WERI-Rb-1 (cell line): ENCODE results near the gene ROBO1.

Source experiments
- DNase-seq: peaks from one replicate; pipeline ENCODE4 v3.0.0-alpha.2; 2020
- H3K27ac ChIP-seq: fragments of 250-450 bp; sonication (Bioruptor Pico); 2 replicates; pipeline ENCODE4 v1.5.1; 2020; ENCODE audit warnings: mild to moderate bottlenecking, moderate library complexity
- H3K27me3 ChIP-seq: fragments of 250-450 bp; sonication (Bioruptor Pico); 2 replicates; pipeline ENCODE4 v1.5.1; 2021; ENCODE audit warnings: mild to moderate bottlenecking, low read depth, moderate library complexity; ENCODE audit not compliant: insufficient read depth, severe bottlenecking
- H3K36me3 ChIP-seq: fragments of 250-450 bp; sonication (Bioruptor Pico); 2 replicates; pipeline ENCODE4 v1.5.1; 2020; ENCODE audit warnings: mild to moderate bottlenecking, moderate library complexity
- H3K4me3 ChIP-seq: 2 replicates; pipeline ENCODE4 v1.5.1; 2011; ENCODE audit warnings: low read depth, mild to moderate bottlenecking, control low read depth, low read length
- H3K9me3 ChIP-seq: fragments of 250-450 bp; sonication (Bioruptor Pico); 2 replicates; pipeline ENCODE4 v1.5.1; 2021; ENCODE audit warnings: mild to moderate bottlenecking, moderate library complexity; ENCODE audit not compliant: severe bottlenecking
- CTCF ChIP-seq: IDR thresholded peaks from 2 replicates; pipeline ENCODE4 v1.5.1; 2011; ENCODE audit warnings: low read depth, mild to moderate bottlenecking, control low read depth, inconsistent platforms, low read length

ROBO1 gene

GRCh38 chr3:79410617-79411016 is 357.2 kb downstream of the ROBO1 start:
- H3K27ac ChIP-seq, result no peak overlapping the region
- no peaks in the 10 kb centered on the region for H3K9me3 ChIP-seq
- no peaks in the 10 kb centered on the region for H3K27me3 ChIP-seq
- no peak for TF ChIP-seq CTCF
- DNase-seq, result no peak
- no peaks in the 10 kb centered on the region for H3K36me3 ChIP-seq
- H3K4me3 ChIP-seq, result no peak overlapping the region

- H3K4me3 ChIP-seq, result no peak overlapping the region
- DNase-seq, result no peak
- no peak for TF ChIP-seq CTCF
- H3K27ac ChIP-seq, result no peak overlapping the region
- H3K36me3 ChIP-seq, result no peaks in the 10 kb centered on the region
- no peaks in the 10 kb centered on the region for H3K27me3 ChIP-seq
- H3K9me3 ChIP-seq, result no peaks in the 10 kb centered on the region
Observed at GRCh38 chr3:79410136-79410535, 357.7 kb downstream of the ROBO1 start.

DNA sequence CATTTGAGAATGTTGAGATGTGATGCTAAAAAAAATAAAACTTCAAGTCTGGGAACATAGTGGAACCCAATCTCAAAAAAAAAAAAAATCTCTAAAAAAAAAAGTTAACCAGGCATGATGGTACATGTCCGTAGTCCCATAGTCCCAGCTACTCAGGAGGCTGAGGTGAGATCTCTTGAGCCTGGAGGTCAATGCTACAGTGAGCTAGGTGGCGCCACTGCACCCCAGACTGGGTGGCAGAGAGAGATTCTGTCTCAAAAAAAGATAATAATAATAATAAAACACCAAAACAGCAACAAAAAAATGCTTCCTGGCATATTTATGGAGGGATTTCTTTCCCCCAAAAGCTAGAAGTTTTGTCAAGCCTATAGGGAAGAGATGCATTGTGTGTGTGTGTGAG is 361.6 kb downstream of the ROBO1 start:
- peak; percentile 23; the same call in 1 of the 2 replicates for TF ChIP-seq CTCF
- no peaks in the 10 kb centered on the region for H3K9me3 ChIP-seq

DNA sequence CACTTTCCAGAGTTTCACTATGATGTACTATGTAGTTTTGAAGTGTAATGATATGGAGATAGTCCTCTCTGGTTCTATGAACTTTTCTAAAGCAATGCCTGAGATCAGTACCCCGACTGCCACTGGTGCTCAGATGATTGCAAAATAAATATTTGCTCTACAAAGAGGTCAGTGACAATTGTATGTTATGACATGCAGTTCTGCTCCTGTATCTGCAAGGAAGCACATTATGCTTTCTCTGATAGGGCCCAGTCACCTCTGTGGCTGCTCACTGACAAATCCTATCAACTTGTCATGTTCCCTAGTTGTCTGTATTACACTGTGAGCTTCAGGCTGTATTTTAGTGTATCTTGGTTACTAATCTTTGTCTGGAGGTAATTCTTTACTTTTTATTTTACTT is 362.6 kb downstream of the ROBO1 start:
- no peaks in the 10 kb centered on the region for H3K36me3 ChIP-seq
- H3K27ac ChIP-seq, result no peak overlapping the region
- TF ChIP-seq CTCF, result no peak
- no peak for DNase-seq
- H3K9me3 ChIP-seq, result no peaks in the 10 kb centered on the region
- H3K27me3 ChIP-seq, result no peaks in the 10 kb centered on the region
- H3K4me3 ChIP-seq, result no peak overlapping the region

More for the DNA sequence above, 361.6 kb downstream of the ROBO1 start:
- H3K36me3 ChIP-seq, result no peaks in the 10 kb centered on the region
- H3K27me3 ChIP-seq, result no peaks in the 10 kb centered on the region
- no peak overlapping the region for H3K27ac ChIP-seq
- DNase-seq, result peak; percentile 11
- H3K4me3 ChIP-seq, result no peak overlapping the region

- no peak overlapping the region for H3K27ac ChIP-seq
- H3K27me3 ChIP-seq, result no peaks in the 10 kb centered on the region
- H3K4me3 ChIP-seq, result no peak overlapping the region
- no peaks in the 10 kb centered on the region for H3K36me3 ChIP-seq
- no peak for TF ChIP-seq CTCF
- DNase-seq, result no peak
- no peaks in the 10 kb centered on the region for H3K9me3 ChIP-seq
Observed at GRCh38 chr3:79396595-79396994, 371.2 kb downstream of the ROBO1 start.

DNA sequence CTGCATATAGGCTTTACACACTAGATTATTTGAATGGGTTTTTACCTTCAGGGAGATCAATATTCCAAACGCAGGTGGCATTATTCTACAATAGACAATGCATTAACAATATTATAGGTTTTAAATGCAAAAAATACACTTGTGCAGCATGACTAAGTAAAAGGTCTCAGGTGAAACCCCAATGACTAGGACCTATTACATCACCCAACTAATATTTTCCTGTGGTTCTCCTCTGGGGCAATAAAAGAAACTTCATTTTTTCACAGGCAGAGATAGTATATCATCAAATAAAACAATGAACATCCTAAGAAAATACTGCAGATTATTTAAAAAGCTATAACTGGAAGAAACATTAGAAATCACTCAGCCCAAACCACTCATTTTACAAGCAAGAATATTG is 375.3 kb downstream of the ROBO1 start:
- no peaks in the 10 kb centered on the region for H3K27me3 ChIP-seq
- H3K4me3 ChIP-seq, result no peak overlapping the region
- H3K27ac ChIP-seq, result no peak overlapping the region
- no peak for TF ChIP-seq CTCF
- no peak for DNase-seq
- no peaks in the 10 kb centered on the region for H3K36me3 ChIP-seq
- H3K9me3 ChIP-seq, result no peaks in the 10 kb centered on the region
